Measurements from ENCODE around the gene PTPN11. TPM values are rescaled to one million over a fixed set of nuclear protein-coding genes. Genes with fewer than 3 reads are reported as not detected.

PTPN11 gene
- total and polyA plus RNA-seq, 2 of the 8 experiments (the other 6 are each of a cell fraction or from before 2014, with no cell fraction given), result 28.3 to 133 TPM

DNA sequence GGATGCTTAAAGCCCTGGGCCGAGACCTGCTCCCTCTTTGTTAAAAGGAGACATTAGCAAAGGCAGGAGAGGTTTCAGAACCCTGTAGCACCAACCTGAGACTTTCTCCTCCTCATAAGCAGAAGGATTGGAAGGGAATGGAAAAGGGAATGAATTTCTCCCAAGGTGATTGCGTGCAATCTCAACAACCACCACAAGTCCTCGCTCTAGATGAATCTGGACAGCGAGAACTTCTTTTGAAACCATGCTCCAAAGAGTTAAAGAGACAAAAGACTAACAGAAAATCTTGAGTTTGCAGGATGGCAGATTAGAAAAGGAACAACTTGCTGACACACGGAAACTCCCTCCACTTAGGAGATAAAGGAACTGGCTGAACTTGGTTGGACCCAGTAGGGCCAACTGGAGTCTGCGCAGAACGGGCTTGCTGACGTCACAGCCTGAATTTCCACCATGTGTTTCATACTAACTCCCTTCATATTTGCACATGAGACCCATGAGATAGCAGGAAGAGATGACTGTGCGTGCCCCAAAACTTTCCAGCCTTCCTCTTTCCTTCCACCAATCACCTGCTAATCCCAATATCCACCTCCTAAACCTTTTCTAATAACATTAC, 137.0 kb downstream of the PTPN11 start (continued):
- TF ChIP-seq SIN3A (conservative IDR thresholded peaks at IDR 0.05 in 1 of 2, IDR thresholded peaks at IDR 0.05 in 1 of 2; ENCODE audit: low read depth in 1 of 2, low read length in 2 of 2) (no peak), FOSL1 (IDR thresholded peaks at IDR 0.05; ENCODE audit: insufficient read depth, low read depth, low read length) (no peak), ATF3 (IDR thresholded peaks at IDR 0.05; ENCODE audit: insufficient read depth, low read depth, low read length) (no peak), BACH1 (IDR thresholded peaks at IDR 0.05; ENCODE audit: low read length) (no peak), MAFK (IDR thresholded peaks at IDR 0.05; ENCODE audit: low read depth, low read length) (no peak), SRF (IDR thresholded peaks at IDR 0.05; ENCODE audit: low read depth, low read length) (no peak), ASH2L (IDR thresholded peaks at IDR 0.05; ENCODE audit: low read length) (no peak), SP1 (IDR thresholded peaks at IDR 0.05; ENCODE audit: low read depth, low read length) (no peak)
